ENCODE results near the gene SMLR1. TPM values are rescaled to one million over a fixed set of nuclear protein-coding genes. Genes with fewer than 3 reads are reported as not detected.
A peak's percentile ranks its signal among the peaks of the same experiment; 100 is the strongest.

SMLR1 gene
- total and polyA plus RNA-seq, 10 of the 15 experiments (the other 5 are each of a cell fraction or from before 2014, with no cell fraction given): 0.10 TPM; not detected in 9

DNA sequence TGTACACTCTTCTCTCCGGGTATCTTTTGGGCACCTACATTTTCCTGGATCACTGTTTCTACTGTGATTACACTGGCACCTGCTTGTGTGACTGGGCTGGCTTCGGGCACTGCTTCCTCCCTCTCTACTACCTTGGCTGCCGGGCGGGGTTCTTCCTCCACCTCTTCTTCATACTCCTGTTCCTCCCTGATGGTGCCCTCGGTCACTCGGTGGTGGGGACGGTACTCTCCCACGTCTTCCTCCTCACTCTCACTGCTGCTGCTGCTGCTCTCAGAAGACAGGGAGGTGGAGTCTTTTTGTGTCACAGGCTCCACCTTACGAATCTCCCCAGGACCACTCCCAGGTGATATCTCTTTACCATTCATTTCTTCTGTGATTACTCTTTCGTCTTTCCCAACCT is 42.5 kb downstream of the SMLR1 start:
- no peaks in the 10 kb centered on the region for H3K4me1 ChIP-seq (ENCODE audit: control insufficient read depth, insufficient read depth, low read length)
- CTCF ChIA-PET: no interaction called here
- TF ChIP-seq ZBED1 (IDR thresholded peaks at IDR 0.05; ENCODE audit: borderline replicate concordance) (no peak), BRCA1 (IDR thresholded peaks at IDR 0.05; ENCODE audit: low read depth, low read length) (no peak), POLR2A (IDR thresholded peaks at IDR 0.05; ENCODE audit: low read depth, low read length) (no peak), STAT3 (IDR thresholded peaks at IDR 0.05; ENCODE audit: low read depth, low read length) (no peak), SUPT20H (IDR thresholded peaks at IDR 0.05; ENCODE audit: borderline replicate concordance, control insufficient read depth, low read depth, low read length) (no peak), ZNF622 (IDR thresholded peaks at IDR 0.05) (no peak), POLR2AphosphoS5 (IDR thresholded peaks at IDR 0.05; ENCODE audit: low read length) (no peak), SPI1 (IDR thresholded peaks at IDR 0.05; ENCODE audit: borderline replicate concordance, insufficient read depth, low read depth, low read length) (no peak), RAD51 (IDR thresholded peaks at IDR 0.05) (no peak), TCF7 (IDR thresholded peaks at IDR 0.05; ENCODE audit: borderline replicate concordance) (no peak)
- TF ChIP-seq, protein P1, sequence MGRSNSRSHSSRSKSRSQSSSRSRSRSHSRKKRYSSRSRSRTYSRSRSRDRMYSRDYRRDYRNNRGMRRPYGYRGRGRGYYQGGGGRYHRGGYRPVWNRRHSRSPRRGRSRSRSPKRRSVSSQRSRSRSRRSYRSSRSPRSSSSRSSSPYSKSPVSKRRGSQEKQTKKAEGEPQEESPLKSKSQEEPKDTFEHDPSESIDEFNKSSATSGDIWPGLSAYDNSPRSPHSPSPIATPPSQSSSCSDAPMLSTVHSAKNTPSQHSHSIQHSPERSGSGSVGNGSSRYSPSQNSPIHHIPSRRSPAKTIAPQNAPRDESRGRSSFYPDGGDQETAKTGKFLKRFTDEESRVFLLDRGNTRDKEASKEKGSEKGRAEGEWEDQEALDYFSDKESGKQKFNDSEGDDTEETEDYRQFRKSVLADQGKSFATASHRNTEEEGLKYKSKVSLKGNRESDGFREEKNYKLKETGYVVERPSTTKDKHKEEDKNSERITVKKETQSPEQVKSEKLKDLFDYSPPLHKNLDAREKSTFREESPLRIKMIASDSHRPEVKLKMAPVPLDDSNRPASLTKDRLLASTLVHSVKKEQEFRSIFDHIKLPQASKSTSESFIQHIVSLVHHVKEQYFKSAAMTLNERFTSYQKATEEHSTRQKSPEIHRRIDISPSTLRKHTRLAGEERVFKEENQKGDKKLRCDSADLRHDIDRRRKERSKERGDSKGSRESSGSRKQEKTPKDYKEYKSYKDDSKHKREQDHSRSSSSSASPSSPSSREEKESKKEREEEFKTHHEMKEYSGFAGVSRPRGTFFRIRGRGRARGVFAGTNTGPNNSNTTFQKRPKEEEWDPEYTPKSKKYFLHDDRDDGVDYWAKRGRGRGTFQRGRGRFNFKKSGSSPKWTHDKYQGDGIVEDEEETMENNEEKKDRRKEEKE (IDR thresholded peaks at IDR 0.05): no peak
- TF ChIP-seq, protein P2, sequence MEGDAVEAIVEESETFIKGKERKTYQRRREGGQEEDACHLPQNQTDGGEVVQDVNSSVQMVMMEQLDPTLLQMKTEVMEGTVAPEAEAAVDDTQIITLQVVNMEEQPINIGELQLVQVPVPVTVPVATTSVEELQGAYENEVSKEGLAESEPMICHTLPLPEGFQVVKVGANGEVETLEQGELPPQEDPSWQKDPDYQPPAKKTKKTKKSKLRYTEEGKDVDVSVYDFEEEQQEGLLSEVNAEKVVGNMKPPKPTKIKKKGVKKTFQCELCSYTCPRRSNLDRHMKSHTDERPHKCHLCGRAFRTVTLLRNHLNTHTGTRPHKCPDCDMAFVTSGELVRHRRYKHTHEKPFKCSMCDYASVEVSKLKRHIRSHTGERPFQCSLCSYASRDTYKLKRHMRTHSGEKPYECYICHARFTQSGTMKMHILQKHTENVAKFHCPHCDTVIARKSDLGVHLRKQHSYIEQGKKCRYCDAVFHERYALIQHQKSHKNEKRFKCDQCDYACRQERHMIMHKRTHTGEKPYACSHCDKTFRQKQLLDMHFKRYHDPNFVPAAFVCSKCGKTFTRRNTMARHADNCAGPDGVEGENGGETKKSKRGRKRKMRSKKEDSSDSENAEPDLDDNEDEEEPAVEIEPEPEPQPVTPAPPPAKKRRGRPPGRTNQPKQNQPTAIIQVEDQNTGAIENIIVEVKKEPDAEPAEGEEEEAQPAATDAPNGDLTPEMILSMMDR (IDR thresholded peaks at IDR 0.05 in 2 of 3, conservative IDR thresholded peaks at IDR 0.05 in 1 of 3; ENCODE audit: control insufficient read depth in 2 of 3, extremely low read depth in 1 of 3, insufficient read depth in 1 of 3, low read depth in 3 of 3, low read length in 3 of 3): no peak

More for the DNA sequence above, 42.5 kb downstream of the SMLR1 start:
- POLR2A ChIA-PET: no interaction called here
- H3K36me3 ChIP-seq (ENCODE audit: control insufficient read depth in 2 of 2, insufficient read depth in 2 of 2, low read length in 1 of 2): no peaks in the 10 kb centered on the region; a peak in 1 of 4 replicates
- 90% methylated on average over 10 of the region's 10 CpGs for WGBS (ENCODE audit: insufficient coverage, insufficient replicate concordance, low lambda C conversion rate, missing lambda C conversion rate)
- H3K79me2 ChIP-seq (ENCODE audit: control insufficient read depth, insufficient read depth, low read length): no peaks in the 10 kb centered on the region
- RAD21 ChIA-PET (ENCODE audit: unreplicated experiment): no interaction called here
- no peaks in the 10 kb centered on the region for H4K20me1 ChIP-seq (ENCODE audit: control insufficient read depth, insufficient read depth)
- no peak for ATAC-seq
- in situ Hi-C loops (cut with MboI) (no loop called here), intact Hi-C loops (cut with micrococcal nuclease; ENCODE audit: unreplicated experiment) (no loop called here)
- no peak overlapping the region for H3K4me2 ChIP-seq (ENCODE audit: control insufficient read depth, insufficient read depth)
- H3K27me3 ChIP-seq (replicated peaks in 1 of 2; ENCODE audit: control insufficient read depth in 2 of 2, insufficient read depth in 2 of 2, low read length in 1 of 2): no peaks in the 10 kb centered on the region
- SMC1A ChIA-PET (ENCODE audit: uncharacterized antibody, unreplicated experiment): no interaction called here
- H3K9ac ChIP-seq (ENCODE audit: control insufficient read depth, insufficient read depth, low read length): no peak overlapping the region
- no peak overlapping the region for H3K4me3 ChIP-seq
- DNase-seq (ENCODE audit: low read depth, low spot score): no peak
- BruUV-seq (replicated peaks): TSS peak; percentile 83
- no peak overlapping the region for H3K27ac ChIP-seq (ENCODE audit: control insufficient read depth, insufficient read depth)
- H3K9me3 ChIP-seq (replicated peaks; ENCODE audit: control insufficient read depth, insufficient read depth, low read length): no peaks in the 10 kb centered on the region
- FAIRE-seq: no peak
- no peak overlapping the region for H2AFZ ChIP-seq (ENCODE audit: control insufficient read depth, low read depth, low read length)

Measured in GM12878 (cell line).